Measurements from ENCODE around the gene IPO13. TPM values are rescaled to one million over a fixed set of nuclear protein-coding genes. Genes with fewer than 3 reads are reported as not detected.

Gene IPO13
- total RNA-seq, 2 experiments from 2014 or later: 23.7 to 24.5 TPM

GRCh38 chr1:43932786-43933385, 13.9 kb upstream of the IPO13 start:
- POLR2A ChIA-PET: interaction anchor here (0.9 kb wide), 1 partner anchor 226 kb away, joined by 3 read pairs; the partner anchor contains the start of gene ST3GAL3

DNA sequence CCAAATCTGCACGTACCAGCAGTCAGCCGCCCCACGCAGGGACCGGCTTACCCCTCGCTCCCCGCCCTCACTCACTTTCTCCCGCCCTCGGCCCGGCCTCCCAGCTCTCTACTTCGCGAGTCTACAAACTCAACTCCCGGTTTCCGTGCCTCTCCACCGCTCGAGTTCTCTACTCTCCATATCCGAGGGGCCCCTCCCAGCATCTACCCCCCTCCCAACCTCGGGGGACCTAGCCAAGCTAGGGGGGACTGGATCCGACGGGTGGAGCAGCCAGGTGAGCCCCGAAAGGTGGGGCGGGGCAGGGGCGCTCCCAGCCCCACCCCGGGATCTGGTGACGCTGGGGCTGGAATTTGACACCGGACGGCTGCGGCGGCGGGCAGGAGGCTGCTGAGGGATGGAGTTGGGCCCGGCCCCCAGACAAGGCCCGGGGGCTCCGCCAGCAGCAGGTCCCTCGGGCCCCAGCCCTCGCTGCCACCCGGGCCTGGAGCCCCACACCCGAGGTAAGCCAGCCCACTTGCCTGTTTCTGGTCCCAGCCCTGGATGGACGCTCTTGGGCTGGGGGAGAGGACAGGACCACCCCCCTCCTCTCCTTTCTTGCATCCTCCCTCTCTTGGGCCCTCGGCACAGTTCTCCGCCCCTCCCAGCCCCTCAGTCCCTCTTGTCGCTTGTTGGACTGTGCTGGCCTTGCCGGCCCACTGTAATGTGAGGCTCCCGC, 13.2 kb upstream of the IPO13 start, which contains the start of gene ARTN:
TSS of gene ARTN (plus strand) at position 416 of the 715 bp plus-strand sequence. CDS start 1,856 bp downstream, outside the sequence.
- ATAC-seq: no peak
- Mint-ChIP-seq H3K36me3 (ENCODE audit: low read depth) (peaks cover 4% of the 10 kb centered on the region), H3K27ac (peak within 1 kb of the TSS; percentile 15), H3K4me1 (ENCODE audit: low read depth) (peaks cover 23% of the 10 kb centered on the region), H3K4me3 (no peak within 1 kb of the TSS), H3K9me3 (ENCODE audit: insufficient read depth) (no peaks in the 10 kb centered on the region), H3K27me3 (ENCODE audit: low read depth) (peaks cover 20% of the 10 kb centered on the region)
- no peak for DNase-seq
- ChIA-PET POLR2A (no interaction called here), CTCF (interaction anchor here (0.9 to 11.3 kb wide), 31 partner anchors 8 to 707 kb away, joined by 3 to 506 read pairs (median 10); partner anchors contain the start of genes ATP6V0B, IPO13, KDM4A and PTPRF)

More at GRCh38 chr1:43932786-43933385, 13.9 kb upstream of the IPO13 start:
- peaks cover 23% of the 10 kb centered on the region for H3K4me1 Mint-ChIP-seq (ENCODE audit: low read depth)
- H3K9me3 Mint-ChIP-seq (ENCODE audit: insufficient read depth): no peaks in the 10 kb centered on the region
- ATAC-seq (no peak), DNase-seq (no peak)
- H3K36me3 Mint-ChIP-seq (ENCODE audit: low read depth): peaks cover 4% of the 10 kb centered on the region
- peaks cover 20% of the 10 kb centered on the region for H3K27me3 Mint-ChIP-seq (ENCODE audit: low read depth)
- no peak overlapping the region for H3K4me3 Mint-ChIP-seq
- CTCF ChIA-PET: interaction anchor here (1.3 to 11.3 kb wide), 10 partner anchors 14 to 406 kb away, joined by 3 to 506 read pairs (median 16); partner anchors contain the start of genes IPO13 and KDM4A
- H3K27ac Mint-ChIP-seq: peak overlapping the region; percentile 15

- Mint-ChIP-seq H3K4me1 (ENCODE audit: low read depth) (peaks cover 23% of the 10 kb centered on the region), H3K27me3 (ENCODE audit: low read depth) (peaks cover 20% of the 10 kb centered on the region), H3K9me3 (ENCODE audit: insufficient read depth) (no peaks in the 10 kb centered on the region), H3K27ac (no peak overlapping the region), H3K36me3 (ENCODE audit: low read depth) (peaks cover 4% of the 10 kb centered on the region), H3K4me3 (no peak overlapping the region)
- ATAC-seq (peak; percentile 64), DNase-seq (peak; percentile 70)
- ChIA-PET POLR2A (interaction anchor here (0.7 to 1.2 kb wide), 4 partner anchors 13 to 228 kb away, joined by 3 to 5 read pairs (median 3); partner anchors contain the start of gene IPO13), CTCF (interaction anchor here (0.5 to 11.3 kb wide), 97 partner anchors 9 to 851 kb away, joined by 3 to 506 read pairs (median 4); partner anchors contain the start of genes ATP6V0B, DPH2, IPO13 and KDM4A)
Measured at GRCh38 chr1:43934101-43934985, 12.4 kb upstream of the IPO13 start.

DNA sequence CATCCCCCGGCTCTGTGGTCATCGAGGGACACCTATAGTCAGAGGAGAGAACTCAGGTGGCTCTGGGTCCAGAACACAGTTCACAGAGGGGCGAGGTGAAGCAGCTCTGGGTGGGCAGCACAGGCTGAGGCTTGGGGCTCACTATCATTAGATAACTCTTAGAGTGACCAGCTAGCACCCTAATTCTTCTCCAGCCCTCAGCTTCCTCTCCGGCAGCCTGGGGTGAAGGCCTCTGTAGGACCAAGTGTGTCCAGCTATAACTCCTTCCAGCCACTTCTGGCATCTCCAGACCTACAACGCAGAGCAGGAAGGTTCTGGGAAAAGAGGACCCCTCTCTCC, 11.8 kb upstream of the IPO13 start:
- POLR2A ChIA-PET: interaction anchor here (0.7 to 1.2 kb wide), 4 partner anchors 12 to 229 kb away, joined by 3 to 5 read pairs (median 3); partner anchors contain the start of gene IPO13
- no peak overlapping the region for H3K4me3 Mint-ChIP-seq

DNA sequence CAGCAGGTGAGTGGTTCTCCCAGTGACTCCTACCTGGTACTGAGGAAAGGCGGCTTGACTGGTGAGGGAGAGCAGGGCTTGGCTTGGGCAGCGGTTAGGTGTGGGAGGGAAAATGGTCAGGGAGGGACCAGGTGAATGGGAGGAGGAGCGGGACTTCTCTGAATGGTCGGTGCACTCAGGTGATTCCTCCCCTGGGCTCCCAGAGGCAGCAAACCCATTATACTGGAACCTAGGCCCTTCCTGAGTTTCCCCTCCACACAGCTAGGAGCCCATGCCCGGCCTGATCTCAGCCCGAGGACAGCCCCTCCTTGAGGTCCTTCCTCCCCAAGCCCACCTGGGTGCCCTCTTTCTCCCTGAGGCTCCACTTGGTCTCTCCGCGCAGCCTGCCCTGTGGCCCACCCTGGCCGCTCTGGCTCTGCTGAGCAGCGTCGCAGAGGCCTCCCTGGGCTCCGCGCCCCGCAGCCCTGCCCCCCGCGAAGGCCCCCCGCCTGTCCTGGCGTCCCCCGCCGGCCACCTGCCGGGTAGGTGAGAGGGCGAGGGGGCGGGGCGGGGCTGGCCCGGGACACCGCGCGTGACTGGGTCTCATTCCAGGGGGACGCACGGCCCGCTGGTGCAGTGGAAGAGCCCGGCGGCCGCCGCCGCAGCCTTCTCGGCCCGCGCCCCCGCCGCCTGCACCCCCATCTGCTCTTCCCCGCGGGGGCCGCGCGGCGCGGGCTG, 10.9 kb upstream of the IPO13 start:
- CTCF ChIA-PET: interaction anchor here (0.9 to 11.3 kb wide), 39 partner anchors 11 to 849 kb away, joined by 3 to 506 read pairs (median 6); partner anchors contain the start of genes ATP6V0B, DPH2, IPO13 and KDM4A
- Mint-ChIP-seq H3K4me3 (no peak overlapping the region), H3K27me3 (ENCODE audit: low read depth) (peaks cover 20% of the 10 kb centered on the region), H3K36me3 (ENCODE audit: low read depth) (peaks cover 4% of the 10 kb centered on the region), H3K4me1 (ENCODE audit: low read depth) (peaks cover 23% of the 10 kb centered on the region), H3K9me3 (ENCODE audit: insufficient read depth) (no peaks in the 10 kb centered on the region), H3K27ac (no peak overlapping the region)
- POLR2A ChIA-PET: interaction anchor here (1.2 kb wide), 1 partner anchor 11 kb away, joined by 5 read pairs; the partner anchor contains the start of gene IPO13
- ATAC-seq: peak; percentile 8
- no peak for DNase-seq

More for the DNA sequence above, 11.8 kb upstream of the IPO13 start:
- Mint-ChIP-seq H3K36me3 (ENCODE audit: low read depth) (peaks cover 4% of the 10 kb centered on the region), H3K27ac (no peak overlapping the region), H3K9me3 (ENCODE audit: insufficient read depth) (no peaks in the 10 kb centered on the region), H3K4me1 (ENCODE audit: low read depth) (peaks cover 23% of the 10 kb centered on the region), H3K27me3 (ENCODE audit: low read depth) (peaks cover 20% of the 10 kb centered on the region)
- ATAC-seq (no peak), DNase-seq (no peak)
- CTCF ChIA-PET: interaction anchor here (0.5 to 11.3 kb wide), 95 partner anchors 10 to 850 kb away, joined by 3 to 506 read pairs (median 4); partner anchors contain the start of genes ATP6V0B, DPH2, IPO13 and KDM4A

DNA sequence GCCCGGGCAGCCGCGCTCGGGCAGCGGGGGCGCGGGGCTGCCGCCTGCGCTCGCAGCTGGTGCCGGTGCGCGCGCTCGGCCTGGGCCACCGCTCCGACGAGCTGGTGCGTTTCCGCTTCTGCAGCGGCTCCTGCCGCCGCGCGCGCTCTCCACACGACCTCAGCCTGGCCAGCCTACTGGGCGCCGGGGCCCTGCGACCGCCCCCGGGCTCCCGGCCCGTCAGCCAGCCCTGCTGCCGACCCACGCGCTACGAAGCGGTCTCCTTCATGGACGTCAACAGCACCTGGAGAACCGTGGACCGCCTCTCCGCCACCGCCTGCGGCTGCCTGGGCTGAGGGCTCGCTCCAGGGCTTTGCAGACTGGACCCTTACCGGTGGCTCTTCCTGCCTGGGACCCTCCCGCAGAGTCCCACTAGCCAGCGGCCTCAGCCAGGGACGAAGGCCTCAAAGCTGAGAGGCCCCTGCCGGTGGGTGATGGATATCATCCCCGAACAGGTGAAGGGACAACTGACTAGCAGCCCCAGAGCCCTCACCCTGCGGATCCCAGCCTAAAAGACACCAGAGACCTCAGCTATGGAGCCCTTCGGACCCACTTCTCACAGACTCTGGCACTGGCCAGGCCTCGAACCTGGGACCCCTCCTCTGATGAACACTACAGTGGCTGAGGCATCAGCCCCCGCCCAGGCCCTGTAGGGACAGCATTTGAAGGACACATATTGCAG, 10.2 kb upstream of the IPO13 start:
- ATAC-seq (peak; percentile 47), DNase-seq (peak; percentile 36)
- Mint-ChIP-seq H3K27me3 (ENCODE audit: low read depth) (peaks cover 20% of the 10 kb centered on the region), H3K4me1 (ENCODE audit: low read depth) (peaks cover 23% of the 10 kb centered on the region), H3K36me3 (ENCODE audit: low read depth) (peaks cover 4% of the 10 kb centered on the region), H3K9me3 (ENCODE audit: insufficient read depth) (no peaks in the 10 kb centered on the region), H3K4me3 (peak overlapping the region; percentile 46), H3K27ac (no peak overlapping the region)
- ChIA-PET CTCF (interaction anchor here (1.1 to 11.3 kb wide), 4 partner anchors 10 to 171 kb away, joined by 3 to 506 read pairs (median 98); partner anchors contain the start of gene IPO13), POLR2A (no interaction called here)

- POLR2A ChIA-PET: no interaction called here
Measured at GRCh38 chr1:43937179-43937865, 9.4 kb upstream of the IPO13 start.

GRCh38 chr1:43938383-43938782, 8.4 kb upstream of the IPO13 start:
- ATAC-seq (no peak), DNase-seq (no peak)
- Mint-ChIP-seq H3K36me3 (ENCODE audit: low read depth) (peaks cover 2% of the 10 kb centered on the region), H3K9me3 (ENCODE audit: insufficient read depth) (no peaks in the 10 kb centered on the region), H3K4me3 (no peak overlapping the region), H3K27ac (no peak overlapping the region), H3K4me1 (ENCODE audit: low read depth) (peaks cover 17% of the 10 kb centered on the region), H3K27me3 (ENCODE audit: low read depth) (peaks cover 10% of the 10 kb centered on the region)
- CTCF ChIA-PET: interaction anchor here (0.5 to 11.3 kb wide), 3 partner anchors 9 to 173 kb away, joined by 3 to 506 read pairs (median 148); partner anchors contain the start of gene IPO13
- POLR2A ChIA-PET: no interaction called here

More at GRCh38 chr1:43937179-43937865, 9.4 kb upstream of the IPO13 start:
- ATAC-seq (no peak), DNase-seq (no peak)
- CTCF ChIA-PET: interaction anchor here (6.5 to 11.3 kb wide), 2 partner anchors 10 to 172 kb away, joined by 148 to 506 read pairs; partner anchors contain the start of gene IPO13
- Mint-ChIP-seq H3K27ac (no peak overlapping the region), H3K9me3 (ENCODE audit: insufficient read depth) (no peaks in the 10 kb centered on the region), H3K36me3 (ENCODE audit: low read depth) (peaks cover 4% of the 10 kb centered on the region), H3K4me3 (no peak overlapping the region), H3K4me1 (ENCODE audit: low read depth) (peaks cover 23% of the 10 kb centered on the region), H3K27me3 (ENCODE audit: low read depth) (peaks cover 20% of the 10 kb centered on the region)

DNA sequence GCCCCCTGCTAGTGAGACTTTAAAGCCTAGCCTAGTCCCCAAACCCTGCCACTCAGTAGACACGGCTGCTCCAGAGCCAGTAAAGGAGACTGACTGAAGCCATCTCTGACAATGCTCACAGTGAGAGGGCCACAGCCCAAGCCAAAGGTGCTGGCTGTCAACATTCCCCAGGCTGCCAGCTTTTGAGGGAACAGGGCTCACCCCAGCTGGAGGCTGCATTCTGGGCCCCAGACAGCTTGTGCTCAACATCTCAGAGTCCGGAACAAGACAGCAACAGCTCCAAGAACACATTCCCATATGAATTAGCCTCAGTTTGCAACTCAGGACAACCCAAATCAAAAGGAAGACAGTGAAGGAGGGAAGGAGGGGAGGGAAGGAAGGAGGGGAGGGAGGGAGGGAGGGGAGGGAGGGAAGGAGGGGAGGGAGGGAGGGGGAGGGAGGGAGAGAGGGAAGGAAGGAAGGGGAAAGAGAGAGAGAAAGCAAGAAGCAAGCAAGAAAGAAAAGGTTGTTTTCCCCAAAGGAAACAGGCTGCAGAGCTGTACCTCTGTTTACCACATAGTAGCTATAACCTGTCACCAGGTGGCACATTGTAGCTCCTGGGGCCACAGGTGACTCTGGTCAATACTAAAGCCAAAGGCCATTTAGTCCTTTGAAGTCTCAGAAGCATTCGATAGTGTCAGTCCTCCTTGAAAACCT, 7.7 kb upstream of the IPO13 start:
- DNase-seq (no peak), ATAC-seq (no peak)
- Mint-ChIP-seq H3K36me3 (ENCODE audit: low read depth) (peaks cover 2% of the 10 kb centered on the region), H3K27me3 (ENCODE audit: low read depth) (peaks cover 7% of the 10 kb centered on the region), H3K9me3 (ENCODE audit: insufficient read depth) (no peaks in the 10 kb centered on the region), H3K4me3 (no peak overlapping the region), H3K27ac (no peak overlapping the region), H3K4me1 (ENCODE audit: low read depth) (peaks cover 13% of the 10 kb centered on the region)
- ChIA-PET CTCF (interaction anchor here (0.5 to 11.3 kb wide), 5 partner anchors 8 to 175 kb away, joined by 3 to 506 read pairs (median 6); partner anchors contain the start of gene IPO13), POLR2A (interaction anchor here (0.6 kb wide), 1 partner anchor 364 kb away, joined by 3 read pairs; no protein-coding TSS in a partner anchor)
